Medulla oblongata (tissue), 1 donor: ENCODE results near the gene MISP3.

Experiments used
- DNase-seq: peaks from one replicate; pipeline ENCODE4 v3.0.0-alpha.2; 2015; ENCODE audit errors: extremely low spot score

MISP3 gene

DNA sequence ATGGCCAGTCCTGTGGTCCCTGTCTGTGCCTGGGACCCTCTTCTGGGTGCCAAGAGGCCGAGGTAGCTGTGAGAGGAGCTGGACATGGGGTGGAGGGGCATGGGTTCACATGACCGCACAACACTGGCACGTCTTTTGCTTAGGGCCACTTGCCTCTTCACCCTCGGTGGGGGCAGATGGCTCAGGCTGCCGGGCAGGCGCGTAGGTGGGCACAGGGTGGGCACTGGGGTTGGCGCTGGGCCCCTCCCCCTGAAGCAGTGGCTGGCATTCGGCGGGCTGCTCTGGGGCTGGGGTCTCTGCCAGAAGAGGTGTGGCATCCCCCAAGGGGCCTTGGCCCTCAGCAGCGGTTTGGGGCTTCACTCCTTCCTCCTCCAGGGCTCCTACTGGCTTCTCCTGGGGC lies 19.1 kb upstream of the MISP3 start:
- no peak for DNase-seq

DNA sequence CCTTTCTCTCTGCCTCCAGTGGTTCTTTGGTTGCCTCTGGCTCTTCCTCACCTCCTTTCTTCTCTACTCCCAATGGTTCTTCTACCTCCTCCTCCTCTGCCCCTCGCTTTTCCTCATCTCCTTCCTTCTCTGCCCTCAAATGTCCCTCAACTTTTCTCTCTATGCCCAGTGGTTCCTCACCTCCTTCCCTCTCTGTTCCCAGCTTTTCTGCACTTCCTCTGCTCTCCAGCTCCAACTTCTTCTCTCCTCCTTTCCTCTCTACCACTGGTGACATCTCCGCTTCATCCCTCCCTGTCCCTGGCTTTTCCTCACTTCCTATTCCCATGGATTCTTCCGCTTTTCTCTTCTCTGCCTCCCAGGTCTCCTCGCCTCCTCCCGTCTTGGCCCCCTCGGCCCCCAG lies 18.5 kb upstream of the MISP3 start:
- DNase-seq: no peak

DNA sequence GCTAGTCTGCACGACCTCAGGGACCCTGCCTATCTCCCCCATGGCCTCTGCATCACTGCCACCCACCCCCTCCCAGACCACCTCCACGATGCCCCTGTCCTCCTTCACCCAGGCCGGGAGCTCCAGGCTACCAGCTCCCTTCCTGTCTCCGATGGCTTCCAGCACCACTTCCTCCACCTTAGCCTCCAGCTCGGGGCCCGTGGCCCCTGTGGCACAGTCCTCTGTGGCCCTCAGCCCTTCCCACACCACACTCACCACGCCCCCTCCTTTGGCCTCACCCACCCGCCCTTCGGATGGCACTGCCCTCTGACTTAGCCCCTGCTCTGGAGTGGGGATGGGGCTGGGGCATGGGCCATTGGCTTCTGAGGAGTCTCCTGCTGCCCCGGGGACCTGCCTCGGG lies 17.9 kb upstream of the MISP3 start:
- no peak for DNase-seq

DNA sequence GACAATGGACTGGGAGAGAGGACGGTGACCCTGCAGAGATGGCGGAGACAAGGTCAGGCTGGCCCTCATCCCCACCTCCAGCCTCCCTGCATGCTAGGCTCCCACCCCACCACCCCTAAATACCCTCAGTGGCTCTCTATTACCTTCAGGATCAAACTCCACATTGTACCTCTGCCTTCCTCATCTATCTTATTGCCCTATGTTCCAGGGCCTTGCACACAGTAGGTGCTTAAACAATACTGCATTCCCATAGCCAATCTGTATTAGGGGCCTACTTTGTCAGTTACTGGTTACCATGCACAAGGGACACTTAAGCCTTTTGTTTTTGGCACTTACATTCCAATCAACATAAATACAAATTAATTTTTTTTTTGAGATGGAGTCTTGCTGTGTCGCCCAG lies 17.2 kb upstream of the MISP3 start:
- no peak for DNase-seq

DNA sequence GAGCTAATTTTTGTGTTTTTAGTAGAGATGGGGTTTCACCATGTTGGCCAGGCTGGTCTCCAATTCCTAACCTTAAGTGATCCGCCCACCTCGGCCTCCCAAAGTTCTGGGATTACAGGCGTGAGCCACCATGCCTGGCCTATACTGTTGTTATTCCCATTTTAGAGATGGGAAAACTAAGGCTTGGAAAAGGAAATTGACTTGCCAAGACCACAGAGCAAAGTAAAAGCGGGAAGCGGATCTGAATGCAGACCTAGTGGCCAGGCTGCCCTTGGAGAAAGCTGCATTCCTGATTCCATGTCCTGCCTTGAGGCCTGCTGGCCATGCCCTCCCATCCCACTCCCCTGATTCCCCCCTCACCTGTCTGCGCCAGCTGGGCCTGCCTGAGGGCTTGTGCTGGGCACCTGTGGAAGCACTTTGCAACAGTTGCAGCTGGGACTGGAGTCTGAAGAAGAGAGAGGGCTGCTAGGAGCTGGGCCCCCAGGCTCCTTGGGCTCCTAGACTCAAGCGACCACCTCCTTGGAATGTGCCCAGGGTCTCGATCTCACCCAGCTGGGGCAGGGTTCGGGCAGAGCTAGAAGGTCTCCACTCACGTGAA lies 16.4 kb upstream of the MISP3 start:
- DNase-seq: no peak

DNA sequence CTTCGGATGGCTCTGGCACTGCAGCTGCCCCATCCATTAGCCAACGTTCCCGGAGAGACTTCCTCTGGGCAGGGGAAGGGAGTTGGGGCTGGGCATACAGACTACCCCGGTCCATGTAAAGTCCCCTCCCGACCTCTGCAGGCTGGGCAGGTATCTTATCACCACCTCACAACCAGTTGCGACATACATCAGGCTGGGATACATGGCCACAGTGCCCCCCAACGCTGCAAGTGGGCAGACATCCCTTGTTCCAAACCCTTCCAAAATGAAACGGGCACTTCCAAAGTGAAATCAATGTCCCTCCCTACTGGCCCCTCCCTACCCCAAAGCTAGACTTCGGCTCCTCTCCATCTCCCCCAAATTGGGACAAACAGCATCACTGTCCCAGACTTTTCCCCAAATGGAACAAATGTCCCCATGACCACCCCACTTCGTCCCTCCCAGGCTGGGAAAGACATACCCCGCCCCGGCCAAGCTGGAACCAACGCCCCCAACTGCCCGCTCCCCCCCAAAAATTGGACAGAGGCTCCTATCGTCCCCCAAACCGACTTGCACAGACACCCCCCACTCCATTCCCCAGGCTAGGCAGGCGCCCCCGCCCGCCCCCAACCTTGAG lies 15.7 kb upstream of the MISP3 start:
- DNase-seq: no peak

DNA sequence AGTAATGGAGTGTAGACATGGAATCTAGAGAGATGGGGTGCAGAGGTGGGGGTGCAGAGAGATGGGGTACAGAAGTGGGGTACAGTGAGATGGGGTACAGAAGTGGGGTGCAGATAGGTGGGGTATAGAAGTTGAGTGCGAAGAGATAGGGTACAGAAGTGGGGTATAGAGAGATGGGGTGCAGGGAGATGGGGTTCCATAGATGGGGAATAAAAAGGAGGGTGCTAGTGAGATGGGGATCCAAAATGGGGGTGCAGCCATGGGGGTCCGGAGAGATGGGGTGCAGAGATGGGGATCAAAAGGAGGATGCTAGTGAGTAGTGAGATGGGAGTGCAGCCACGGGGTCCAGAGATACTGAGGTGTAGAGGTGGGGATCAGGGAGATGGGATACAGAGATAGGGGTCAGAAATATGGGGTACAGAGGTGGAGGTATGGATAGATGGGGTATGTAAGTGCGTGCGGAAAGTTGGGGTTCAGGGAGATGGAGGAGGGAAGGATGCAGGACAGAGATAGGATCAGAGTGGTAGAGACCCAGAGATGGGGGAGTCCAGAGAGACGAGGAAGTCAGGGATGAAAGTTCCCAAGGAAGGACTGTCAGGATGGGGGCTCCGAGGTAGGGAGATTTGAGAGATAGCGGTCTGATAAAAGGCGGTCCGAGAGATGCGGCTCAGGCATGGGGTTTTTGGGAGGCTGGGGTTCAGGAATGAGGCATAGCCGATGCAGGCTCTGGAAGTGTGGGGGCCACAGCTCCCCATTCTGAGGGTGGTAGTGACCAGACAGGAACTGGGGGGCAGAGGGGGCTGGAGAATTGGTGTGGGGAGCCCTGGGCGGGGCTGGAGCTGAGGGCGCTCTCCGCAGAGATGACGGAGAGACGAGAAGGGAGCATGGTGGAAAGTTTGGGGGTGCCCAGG lies 14.1 kb upstream of the MISP3 start:
- DNase-seq: no peak

DNA sequence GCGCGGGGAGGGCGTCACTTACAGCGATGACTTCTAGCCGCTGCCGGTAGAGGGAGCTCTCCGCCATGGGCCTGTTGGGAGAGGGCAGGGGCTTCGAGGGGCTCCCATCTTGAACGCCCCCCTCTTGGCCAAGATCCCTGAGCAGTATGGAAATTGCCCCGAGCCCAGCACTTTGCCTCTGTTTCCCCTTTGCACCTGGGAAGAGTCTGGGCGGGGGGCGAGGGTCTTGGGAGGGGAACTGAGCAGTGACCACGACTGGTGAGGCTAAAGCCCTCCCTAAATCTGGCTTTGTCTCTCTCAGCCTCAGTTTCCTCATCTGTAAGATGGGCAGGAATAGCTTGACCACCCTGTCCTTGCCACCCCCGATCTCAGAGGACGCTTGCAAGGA lies 13.5 kb upstream of the MISP3 start:
- DNase-seq: no peak

DNA sequence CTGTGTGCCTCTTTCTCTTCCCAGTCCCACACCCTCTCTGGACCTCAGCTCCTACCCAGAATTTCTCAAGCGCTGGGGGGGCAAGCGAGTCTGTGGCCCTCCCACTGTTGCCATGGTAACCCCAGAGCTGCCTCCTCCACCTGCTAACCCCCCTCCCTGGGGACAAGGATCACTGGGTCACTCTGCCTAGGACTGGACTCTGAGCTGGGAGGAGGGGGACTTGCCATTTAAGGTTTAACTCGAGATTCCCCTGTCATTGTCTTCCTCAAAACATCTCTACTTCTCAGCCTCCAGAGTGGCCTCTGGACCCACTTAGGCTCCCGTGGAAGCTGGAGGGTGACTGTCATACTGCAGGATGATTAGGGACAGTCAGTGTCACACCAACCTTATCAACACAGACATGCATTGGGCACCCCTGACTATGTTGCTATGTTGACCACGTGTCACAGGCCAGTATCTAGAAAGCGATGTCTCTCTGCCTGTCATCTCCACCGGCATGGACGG lies 12.9 kb upstream of the MISP3 start:
- DNase-seq: no peak

DNA sequence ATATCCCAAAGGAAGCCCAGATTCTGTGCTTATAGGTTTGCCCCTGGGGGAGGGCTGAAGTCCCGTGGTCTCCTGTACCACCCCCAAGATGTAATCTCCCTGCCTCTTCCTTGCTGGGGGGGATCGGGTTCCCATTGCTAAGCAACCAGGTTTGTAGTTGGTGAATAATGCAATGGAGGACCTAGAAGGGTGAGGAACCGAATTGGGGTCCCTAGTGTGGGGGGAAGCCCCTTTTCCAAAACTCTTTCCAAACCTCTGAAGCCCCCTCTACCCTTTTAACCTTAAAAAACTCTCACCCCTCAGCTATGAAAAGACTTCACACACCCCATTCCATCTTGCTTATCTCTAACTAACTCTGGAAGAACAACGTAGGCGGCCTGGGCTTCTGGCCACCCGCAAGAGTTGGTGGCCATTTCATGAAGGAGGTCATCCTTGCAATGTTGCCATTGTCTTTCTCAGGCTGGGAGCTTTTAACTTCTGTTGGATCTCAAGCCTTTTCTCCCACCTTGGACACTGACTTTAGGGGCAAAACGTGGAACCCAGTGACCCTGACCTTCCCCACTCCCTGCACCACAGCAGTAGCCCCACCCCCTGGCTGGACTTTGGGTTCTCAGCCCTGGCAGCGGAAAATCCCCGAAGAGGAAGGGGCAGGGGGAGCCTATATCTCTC lies 11.4 kb upstream of the MISP3 start:
- DNase-seq: no peak

DNA sequence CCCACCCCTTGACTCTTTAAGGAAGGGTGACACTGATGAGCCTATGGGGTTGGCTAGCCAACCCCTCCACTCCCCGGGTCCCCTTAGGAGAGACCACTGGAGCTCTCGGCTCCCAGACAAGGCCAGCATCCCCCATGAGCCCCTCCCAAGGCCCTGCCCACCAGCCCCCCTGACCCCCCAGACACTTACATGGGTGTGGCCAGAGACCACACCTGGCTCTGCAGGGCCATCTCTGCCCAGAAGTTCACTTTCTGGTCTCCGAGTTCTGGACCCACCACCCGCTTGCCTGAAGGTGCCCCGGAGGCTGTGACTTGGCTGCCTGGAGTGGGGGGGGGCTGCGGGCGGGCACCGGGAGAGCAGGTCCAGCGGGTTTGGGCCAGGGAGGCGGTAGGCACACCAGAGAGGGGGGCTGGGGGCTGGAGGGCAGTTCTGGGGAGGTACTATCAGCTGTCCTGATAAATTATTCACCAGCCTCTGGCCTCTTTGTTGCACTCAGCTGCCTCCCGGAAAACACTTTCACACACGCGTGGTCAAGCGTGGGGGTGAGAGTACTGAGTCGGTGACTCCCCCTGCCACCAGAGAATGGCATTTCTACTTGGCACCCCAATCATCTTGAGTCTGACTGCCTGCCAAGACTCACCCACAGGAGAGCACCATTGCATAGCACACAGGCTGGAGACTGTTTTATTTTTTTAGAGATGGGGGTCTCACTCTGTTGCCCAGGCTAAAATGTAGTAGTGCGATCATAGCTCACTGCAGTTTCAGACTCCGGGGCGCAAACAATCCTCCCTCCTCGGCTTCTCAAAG lies 10.6 kb upstream of the MISP3 start, which contains the start of gene PALM3:
Gene PALM3, minus strand, starts transcription at position 326 of the 807 bp plus-strand sequence. Its CDS starts 96 bp downstream, at position 230.
- no peak for DNase-seq

DNA sequence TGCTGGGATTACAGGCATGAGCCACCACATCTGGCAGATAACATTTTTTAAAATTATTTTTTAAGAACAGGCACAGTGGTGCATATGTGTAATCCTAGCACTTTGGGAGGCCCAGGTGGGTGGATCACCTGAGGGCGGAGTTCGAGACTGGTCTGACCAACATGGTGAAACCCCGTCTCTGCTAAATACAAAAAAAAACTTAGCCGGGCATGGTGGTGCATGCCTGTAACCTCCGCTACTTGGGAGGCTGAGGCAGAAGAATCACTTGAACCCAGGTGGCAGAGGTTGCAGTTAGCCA lies 10.1 kb upstream of the MISP3 start:
- DNase-seq: no peak

DNA sequence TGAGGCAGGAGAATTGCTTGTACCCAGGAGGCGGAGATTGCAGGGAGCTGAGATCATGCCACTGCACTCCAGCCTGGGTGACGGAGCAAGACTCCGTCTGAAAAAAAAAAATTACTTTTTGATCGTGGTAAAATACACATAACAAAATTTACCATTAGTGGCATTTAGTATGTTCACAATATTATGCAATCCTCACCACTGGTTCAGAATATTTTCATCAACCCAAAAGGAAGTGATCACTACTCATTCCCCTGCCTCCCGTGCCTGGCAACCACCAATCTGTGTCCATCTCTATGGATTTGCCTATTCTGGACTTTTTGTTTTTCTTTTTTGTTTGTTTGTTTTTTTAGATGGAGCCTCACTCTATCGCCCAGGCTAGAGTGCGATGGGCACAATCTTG lies 9.5 kb upstream of the MISP3 start:
- no peak for DNase-seq

DNA sequence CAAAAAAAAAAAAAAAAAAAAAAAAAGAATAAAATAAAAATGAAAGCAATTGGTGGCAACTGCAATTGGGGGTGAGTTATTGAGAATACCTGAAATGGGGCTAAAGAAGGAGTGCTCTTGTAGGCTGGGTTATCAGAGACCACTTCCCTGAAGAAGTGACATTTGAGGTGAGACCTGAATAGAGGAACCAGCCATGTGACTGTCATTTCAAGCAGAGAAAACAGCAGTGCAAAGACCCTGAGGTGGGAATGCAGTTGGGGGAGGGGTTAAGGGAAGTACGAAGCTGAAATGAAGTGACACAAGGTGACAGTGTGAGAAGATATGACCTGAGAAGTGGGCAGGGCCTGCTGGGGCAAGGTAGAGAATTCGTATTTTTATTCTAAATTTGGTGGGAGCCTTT lies 6.5 kb upstream of the MISP3 start:
- DNase-seq: no peak

DNA sequence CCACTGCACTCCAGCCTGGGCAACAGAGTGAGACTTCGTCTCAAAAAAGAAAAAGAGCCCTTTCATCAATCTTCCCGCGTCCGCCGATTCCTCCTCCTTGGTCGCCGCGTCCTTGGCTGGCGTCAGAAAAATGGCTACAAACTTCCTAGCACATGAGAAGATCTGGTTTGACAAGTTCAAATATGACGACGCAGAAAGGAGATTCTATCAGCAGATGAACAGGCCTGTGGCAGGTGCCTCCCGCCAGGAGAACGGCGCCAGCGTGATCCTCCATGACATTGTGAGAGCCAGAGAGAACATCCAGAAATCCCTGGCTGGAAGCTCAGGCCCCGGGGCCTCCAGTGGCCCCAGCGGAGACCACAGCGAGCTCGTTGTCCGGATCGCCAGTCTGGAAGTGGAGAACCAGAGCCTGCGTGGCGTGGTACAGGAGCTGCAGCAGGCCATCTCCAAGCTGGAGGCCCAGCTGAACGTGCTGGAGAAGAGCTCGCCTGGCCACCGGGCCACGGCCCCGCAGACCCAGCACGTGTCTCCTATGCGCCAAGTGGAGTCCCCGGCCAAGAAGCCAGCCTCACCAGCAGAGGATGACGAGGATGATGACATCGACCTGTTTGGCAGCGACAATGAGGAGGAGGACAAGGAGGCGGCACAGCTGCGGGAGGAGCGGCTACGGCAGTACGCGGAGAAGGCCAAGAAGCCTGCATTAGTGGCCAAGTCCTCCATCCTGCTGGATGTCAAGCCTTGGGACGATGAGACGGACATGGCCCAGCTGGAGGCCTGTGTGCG lies 2.1 kb upstream of the MISP3 start:
- no peak for DNase-seq

DNA sequence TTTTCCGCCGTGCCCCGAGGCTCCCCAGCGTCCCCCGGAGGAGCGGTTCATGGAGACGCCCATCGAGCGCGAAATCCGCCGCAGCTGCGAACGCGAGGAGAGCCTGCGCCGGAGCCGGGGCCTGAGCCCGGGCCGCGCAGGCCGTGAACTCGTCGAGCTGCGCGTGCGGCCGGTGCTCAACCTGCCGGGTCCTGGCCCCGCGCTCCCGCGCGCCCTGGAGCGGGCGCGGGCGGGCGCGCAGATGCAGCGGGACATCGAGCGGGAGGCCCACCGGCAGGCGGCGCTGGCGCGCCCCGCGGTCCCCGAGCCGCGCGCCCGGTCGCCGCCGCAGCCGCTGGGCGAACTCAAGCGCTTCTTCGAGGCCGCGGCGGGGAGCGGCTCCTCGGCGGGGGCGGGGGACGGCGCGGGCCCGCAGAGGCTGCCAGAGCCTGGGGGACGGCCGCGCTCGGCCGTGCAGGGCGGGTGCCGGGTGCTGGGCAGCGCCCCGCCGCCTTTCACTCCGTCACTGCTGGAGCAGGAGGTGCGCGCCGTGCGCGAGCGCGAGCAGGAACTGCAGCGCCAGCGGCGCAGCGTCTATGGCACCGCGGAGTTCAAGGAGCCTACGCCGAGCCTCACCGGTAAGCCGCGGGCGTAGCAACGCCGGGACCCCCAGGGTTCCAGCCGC lies 807 bp downstream of the MISP3 start:
- DNase-seq: peak; percentile 66

DNA sequence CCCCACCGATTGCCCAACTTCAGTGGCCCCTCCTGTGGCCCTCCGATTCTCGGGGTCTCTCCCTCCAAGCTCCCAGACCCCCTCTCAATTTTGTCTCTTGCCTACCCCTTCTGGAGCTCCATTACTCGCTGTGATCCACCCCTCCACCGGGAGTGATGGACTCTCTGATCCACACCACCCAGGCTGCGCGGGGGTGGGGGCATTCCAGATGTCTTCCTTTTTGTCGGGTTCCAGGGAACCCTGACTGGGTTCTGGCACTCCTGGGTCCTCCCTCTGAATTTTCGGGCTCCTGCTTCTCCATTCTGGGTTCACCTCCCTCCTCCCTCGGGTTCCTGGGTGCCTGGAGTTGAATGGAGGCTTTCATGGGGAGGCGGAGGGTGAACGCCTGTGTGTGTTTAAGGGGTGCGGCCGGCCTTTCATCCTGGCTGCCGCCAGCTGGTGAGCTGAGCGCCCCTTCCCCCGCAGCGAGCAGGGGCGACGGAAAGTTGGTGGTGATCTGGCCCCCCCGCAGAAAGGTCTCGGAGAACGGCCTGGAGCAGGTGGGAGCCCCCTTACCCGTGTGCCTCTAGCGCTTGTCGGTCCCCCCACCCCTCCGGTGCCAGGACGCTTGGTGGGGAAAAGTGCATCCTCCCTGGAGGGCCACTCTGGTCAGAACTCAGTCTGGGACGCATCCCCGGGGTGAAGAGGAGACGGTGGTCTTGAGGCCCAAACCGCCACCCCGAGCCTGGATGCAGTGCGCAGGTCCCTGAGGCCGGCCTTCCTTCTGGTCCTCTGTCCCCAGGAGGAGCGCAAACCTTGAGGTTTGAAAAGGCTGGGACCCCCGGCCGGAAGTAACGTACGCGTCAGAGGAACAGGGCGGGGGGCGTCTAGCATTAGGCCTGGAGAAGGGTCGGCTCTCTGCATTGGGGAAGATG lies 1.6 kb downstream of the MISP3 start:
- DNase-seq: peak; percentile 39

DNA sequence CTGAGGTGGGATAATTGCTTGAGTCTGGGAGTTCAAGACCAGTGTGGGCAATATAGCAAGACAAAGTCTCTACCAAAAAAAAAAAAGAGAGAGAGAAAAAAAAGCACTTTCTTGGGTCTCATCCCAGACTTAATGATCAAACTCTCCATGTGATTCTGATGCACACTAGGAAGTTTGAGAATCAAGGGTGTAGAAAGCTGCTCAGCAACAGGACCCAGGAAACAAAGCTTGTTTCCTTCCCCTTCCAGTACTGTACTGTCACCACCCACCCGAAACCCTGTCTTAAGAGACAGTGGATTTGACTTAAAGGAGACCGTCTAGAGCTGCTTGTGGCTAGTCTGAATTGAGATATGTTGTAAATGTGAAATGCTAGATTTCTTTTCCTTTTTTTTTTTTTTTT lies 5.8 kb downstream of the MISP3 start:
- DNase-seq: peak; percentile 71
